ENCODE results near the gene GRK2. TPM values are rescaled to one million over a fixed set of nuclear protein-coding genes. Genes with fewer than 3 reads are reported as not detected.

GRK2 gene
- total RNA-seq, 1 donor from 2014 or later = 244 TPM

GRCh38 chr11:67299471-67300191 is 33.4 kb downstream of the GRK2 start:
- H3K27ac Mint-ChIP-seq = no peak overlapping the region
- intact Hi-C loops (cut with micrococcal nuclease) = no loop called here
- peaks cover 49% of the 10 kb centered on the region for H3K36me3 Mint-ChIP-seq (ENCODE audit: low read depth)
- H3K4me3 Mint-ChIP-seq = no peak overlapping the region
- no peaks in the 10 kb centered on the region for H3K27me3 Mint-ChIP-seq
- no peaks in the 10 kb centered on the region for H3K4me1 Mint-ChIP-seq
- DNase-seq = no peak
- peaks cover 8% of the 10 kb centered on the region for H3K9me3 Mint-ChIP-seq

- Mint-ChIP-seq H3K27me3 (no peaks in the 10 kb centered on the region), H3K4me1 (no peaks in the 10 kb centered on the region), H3K4me3 (no peak overlapping the region), H3K27ac (no peak overlapping the region), H3K36me3 (ENCODE audit: low read depth) (peaks cover 43% of the 10 kb centered on the region), H3K9me3 (peaks cover 8% of the 10 kb centered on the region)
- no peak for DNase-seq
- intact Hi-C loops (cut with micrococcal nuclease) = no loop called here
Measured at GRCh38 chr11:67300256-67300755, 34.0 kb downstream of the GRK2 start.

GRCh38 chr11:67300756-67301312 is 34.6 kb downstream of the GRK2 start:
- peaks cover 8% of the 10 kb centered on the region for H3K9me3 Mint-ChIP-seq
- no peaks in the 10 kb centered on the region for H3K27me3 Mint-ChIP-seq
- H3K4me3 Mint-ChIP-seq = no peak overlapping the region
- intact Hi-C loops (cut with micrococcal nuclease) = no loop called here
- H3K36me3 Mint-ChIP-seq (ENCODE audit: low read depth) = peaks cover 39% of the 10 kb centered on the region
- H3K4me1 Mint-ChIP-seq = no peaks in the 10 kb centered on the region
- DNase-seq = no peak
- H3K27ac Mint-ChIP-seq = no peak overlapping the region

GRCh38 chr11:67301313-67301921 is 35.1 kb downstream of the GRK2 start:
- no peak for DNase-seq
- H3K9me3 Mint-ChIP-seq = peaks cover 2% of the 10 kb centered on the region
- no peak overlapping the region for H3K27ac Mint-ChIP-seq
- intact Hi-C loops (cut with micrococcal nuclease) = no loop called here
- H3K4me1 Mint-ChIP-seq = no peaks in the 10 kb centered on the region
- no peaks in the 10 kb centered on the region for H3K27me3 Mint-ChIP-seq
- H3K36me3 Mint-ChIP-seq (ENCODE audit: low read depth) = peaks cover 33% of the 10 kb centered on the region
- H3K4me3 Mint-ChIP-seq = no peak overlapping the region

- no peak for DNase-seq
- peak overlapping the region; percentile 37 for H3K4me3 Mint-ChIP-seq
Measured at GRCh38 chr11:67301951-67302516, 35.8 kb downstream of the GRK2 start.

GRCh38 chr11:67302571-67303131 is 36.4 kb downstream of the GRK2 start:
- DNase-seq = no peak
- intact Hi-C loops (cut with micrococcal nuclease) = no loop called here
- Mint-ChIP-seq H3K4me1 (no peaks in the 10 kb centered on the region), H3K9me3 (no peaks in the 10 kb centered on the region), H3K36me3 (ENCODE audit: low read depth) (peaks cover 25% of the 10 kb centered on the region), H3K4me3 (peak overlapping the region; percentile 37), H3K27me3 (no peaks in the 10 kb centered on the region), H3K27ac (no peak overlapping the region)

More at GRCh38 chr11:67301951-67302516, 35.8 kb downstream of the GRK2 start:
- H3K27ac Mint-ChIP-seq = no peak overlapping the region
- no peaks in the 10 kb centered on the region for H3K27me3 Mint-ChIP-seq
- intact Hi-C loops (cut with micrococcal nuclease) = no loop called here
- peaks cover 27% of the 10 kb centered on the region for H3K36me3 Mint-ChIP-seq (ENCODE audit: low read depth)
- no peaks in the 10 kb centered on the region for H3K4me1 Mint-ChIP-seq
- no peaks in the 10 kb centered on the region for H3K9me3 Mint-ChIP-seq

GRCh38 chr11:67303132-67303834 is 37.0 kb downstream of the GRK2 start, which contains the start of gene SSH3:
TSS of gene SSH3 (plus strand) at chr11:67303530. CDS start at chr11:67303626, 96 bp downstream.
- H3K4me3 Mint-ChIP-seq = peak within 1 kb of the TSS; percentile 37
- H3K9me3 Mint-ChIP-seq = no peaks in the 10 kb centered on the region
- H3K36me3 Mint-ChIP-seq (ENCODE audit: low read depth) = peaks cover 20% of the 10 kb centered on the region
- DNase-seq = peak; percentile 84
- no peak within 1 kb of the TSS for H3K27ac Mint-ChIP-seq
- H3K27me3 Mint-ChIP-seq = no peaks in the 10 kb centered on the region
- intact Hi-C loops (cut with micrococcal nuclease) = no loop called here
- no peaks in the 10 kb centered on the region for H3K4me1 Mint-ChIP-seq

GRCh38 chr11:67303835-67304411 is 37.6 kb downstream of the GRK2 start:
- no peaks in the 10 kb centered on the region for H3K4me1 Mint-ChIP-seq
- H3K36me3 Mint-ChIP-seq (ENCODE audit: low read depth) = peaks cover 14% of the 10 kb centered on the region
- H3K9me3 Mint-ChIP-seq = no peaks in the 10 kb centered on the region
- no peak overlapping the region for H3K4me3 Mint-ChIP-seq
- no peak overlapping the region for H3K27ac Mint-ChIP-seq
- no peak for DNase-seq
- intact Hi-C loops (cut with micrococcal nuclease) = no loop called here
- H3K27me3 Mint-ChIP-seq = no peaks in the 10 kb centered on the region

- H3K27me3 Mint-ChIP-seq = no peaks in the 10 kb centered on the region
- H3K9me3 Mint-ChIP-seq = no peaks in the 10 kb centered on the region
- H3K4me3 Mint-ChIP-seq = no peak overlapping the region
- no peaks in the 10 kb centered on the region for H3K4me1 Mint-ChIP-seq
- H3K36me3 Mint-ChIP-seq (ENCODE audit: low read depth) = peaks cover 10% of the 10 kb centered on the region
- intact Hi-C loops (cut with micrococcal nuclease) = no loop called here
- no peak overlapping the region for H3K27ac Mint-ChIP-seq
- no peak for DNase-seq
Measured at GRCh38 chr11:67304511-67305113, 38.3 kb downstream of the GRK2 start.

- Mint-ChIP-seq H3K27ac (no peak overlapping the region), H3K4me1 (peaks cover 3% of the 10 kb centered on the region), H3K9me3 (no peaks in the 10 kb centered on the region), H3K27me3 (no peaks in the 10 kb centered on the region), H3K36me3 (ENCODE audit: low read depth) (peaks cover 7% of the 10 kb centered on the region), H3K4me3 (no peak overlapping the region)
- intact Hi-C loops (cut with micrococcal nuclease) = no loop called here
- DNase-seq = no peak
Measured at GRCh38 chr11:67306769-67307544, 40.7 kb downstream of the GRK2 start.

- peaks cover 4% of the 10 kb centered on the region for H3K36me3 Mint-ChIP-seq (ENCODE audit: low read depth)
- no peak overlapping the region for H3K27ac Mint-ChIP-seq
- no peak for DNase-seq
- H3K9me3 Mint-ChIP-seq = no peaks in the 10 kb centered on the region
- H3K27me3 Mint-ChIP-seq = no peaks in the 10 kb centered on the region
- peaks cover 8% of the 10 kb centered on the region for H3K4me1 Mint-ChIP-seq
- intact Hi-C loops (cut with micrococcal nuclease) = no loop called here
- H3K4me3 Mint-ChIP-seq = no peak overlapping the region
Measured at GRCh38 chr11:67307545-67308001, 41.3 kb downstream of the GRK2 start.

Measured in activated CD4-positive, alpha-beta T cell treated with anti-CD3 and anti-CD28 coated beads, Interleukin-2, amount 10 ng/mL, durations not matched to agents 24 days and 14 days (primary cell).